ENCODE results near the gene PDE8B. TPM values are rescaled to one million over a fixed set of nuclear protein-coding genes. Genes with fewer than 3 reads are reported as not detected.

PDE8B gene
- total and polyA plus RNA-seq, 9 donors = 0.73 to 26.7 (median 6.4) TPM

- H3K9me3 ChIP-seq = no peaks in the 10 kb centered on the region
Measured at GRCh38 chr5:77241444-77241843, 31.0 kb downstream of the PDE8B start.

DNA sequence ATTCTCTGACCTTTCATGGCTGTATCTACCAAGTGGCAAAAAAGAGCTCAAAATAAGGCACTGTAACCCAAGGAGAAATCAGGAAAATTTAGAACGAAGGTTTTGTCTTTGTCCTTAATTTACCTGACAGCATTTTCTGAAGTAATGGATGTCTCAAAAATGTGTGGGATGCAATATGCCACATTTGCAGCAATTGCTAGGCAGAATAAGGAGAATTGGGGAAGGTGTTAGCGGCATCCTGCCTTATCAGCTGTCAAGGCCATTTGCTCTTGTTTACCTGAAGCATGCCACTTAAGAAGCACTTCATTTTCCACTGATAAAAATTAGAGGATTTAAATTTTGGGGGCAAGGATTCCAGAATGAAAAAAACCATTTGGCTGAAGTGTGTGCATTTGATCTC, 39.0 kb downstream of the PDE8B start:
- Histone ChIP-seq H3K9me3 (no peaks in the 10 kb centered on the region), H3K27me3 (no peaks in the 10 kb centered on the region), H3K4me3 (no peak overlapping the region), H3K27ac (no peak overlapping the region), H3K4me1 (ENCODE audit: insufficient read depth) (no peaks in the 10 kb centered on the region), H3K36me3 (no peaks in the 10 kb centered on the region)
- intact Hi-C loops (cut with DNase I) = no loop called here
- 48 to 64% (median 56%) methylated on average over 2 of the region's 2 CpGs for WGBS, 3 donors
- DNase-seq = no peak
- no peak for TF ChIP-seq POLR2A (IDR thresholded peaks at IDR 0.05)
- no peak for TF ChIP-seq CTCF (IDR thresholded peaks at IDR 0.05)
- TF ChIP-seq EP300 (IDR thresholded peaks at IDR 0.05) = no peak

More at GRCh38 chr5:77241444-77241843, 31.0 kb downstream of the PDE8B start:
- WGBS, 3 donors = 7 to 22% (median 16%) methylated on average over 1 of the region's 1 CpG
- intact Hi-C loops (cut with DNase I) = no loop called here
- Histone ChIP-seq H3K36me3 (no peaks in the 10 kb centered on the region), H3K27me3 (no peaks in the 10 kb centered on the region), H3K27ac (no peak overlapping the region), H3K4me1 (ENCODE audit: insufficient read depth) (no peaks in the 10 kb centered on the region), H3K4me3 (no peak overlapping the region)
- no peak for DNase-seq
- TF ChIP-seq EP300 (IDR thresholded peaks at IDR 0.05) (no peak), POLR2A (IDR thresholded peaks at IDR 0.05) (no peak), CTCF (IDR thresholded peaks at IDR 0.05) (no peak)

GRCh38 chr5:77250021-77250420, 39.5 kb downstream of the PDE8B start:
- no peak for DNase-seq
- 80 to 84% (median 82%) methylated on average over 4 of the region's 4 CpGs for WGBS, 3 donors
- H3K27me3 ChIP-seq = no peaks in the 10 kb centered on the region
- no peak overlapping the region for H3K4me3 ChIP-seq
- no peaks in the 10 kb centered on the region for H3K9me3 ChIP-seq
- H3K27ac ChIP-seq = no peak overlapping the region
- no peaks in the 10 kb centered on the region for H3K4me1 ChIP-seq (ENCODE audit: insufficient read depth)
- intact Hi-C loops (cut with DNase I) = no loop called here
- H3K36me3 ChIP-seq = no peaks in the 10 kb centered on the region
- no peak for TF ChIP-seq EP300 (IDR thresholded peaks at IDR 0.05)
- no peak for TF ChIP-seq CTCF (IDR thresholded peaks at IDR 0.05)
- no peak for TF ChIP-seq POLR2A (IDR thresholded peaks at IDR 0.05)

GRCh38 chr5:77251921-77252320, 41.4 kb downstream of the PDE8B start:
- no peak overlapping the region for H3K27ac ChIP-seq
- no peaks in the 10 kb centered on the region for H3K36me3 ChIP-seq
- no peaks in the 10 kb centered on the region for H3K27me3 ChIP-seq
- H3K4me1 ChIP-seq (ENCODE audit: insufficient read depth) = no peaks in the 10 kb centered on the region
- intact Hi-C loops (cut with DNase I) = no loop called here
- TF ChIP-seq CTCF (IDR thresholded peaks at IDR 0.05) (no peak), POLR2A (IDR thresholded peaks at IDR 0.05) (no peak), EP300 (IDR thresholded peaks at IDR 0.05) (no peak)
- H3K9me3 ChIP-seq = no peaks in the 10 kb centered on the region
- no peak for DNase-seq
- 77 to 85% (median 80%) methylated on average over 3 of the region's 3 CpGs for WGBS, 3 donors
- H3K4me3 ChIP-seq = no peak overlapping the region

Data from ovary (tissue), 9 donors.